ENCODE measurements around the gene BSDC1. TPM values are rescaled to one million over a fixed set of nuclear protein-coding genes. Genes with fewer than 3 reads are reported as not detected.

BSDC1 gene
- total RNA-seq, 1 donor from 2014 or later: 93.6 TPM

GRCh38 chr1:32327204-32327603, 67.0 kb downstream of the BSDC1 start:
- peaks cover 18% of the 10 kb centered on the region for H3K36me3 Mint-ChIP-seq (ENCODE audit: insufficient read depth)
- TF ChIP-seq CTCF (IDR thresholded peaks at IDR 0.05; ENCODE audit: unreplicated experiment): no peak
- peaks cover 11% of the 10 kb centered on the region for H3K4me1 Mint-ChIP-seq (ENCODE audit: low read depth)
- H3K4me3 Mint-ChIP-seq (ENCODE audit: low read depth): no peak overlapping the region
- H3K27ac Mint-ChIP-seq: no peak overlapping the region
- no peaks in the 10 kb centered on the region for H3K9me3 Mint-ChIP-seq (ENCODE audit: low read depth)
- no peak for DNase-seq (ENCODE audit: low spot score, unreplicated experiment)
- H3K27me3 Mint-ChIP-seq: no peaks in the 10 kb centered on the region

- Mint-ChIP-seq H3K9me3 (ENCODE audit: low read depth) (no peaks in the 10 kb centered on the region), H3K36me3 (ENCODE audit: insufficient read depth) (peaks cover 8% of the 10 kb centered on the region)
These were observed 72.4 kb downstream of the BSDC1 start for GRCh38 chr1:32321712-32322291.

GRCh38 chr1:32318127-32318869, 75.9 kb downstream of the BSDC1 start:
- Mint-ChIP-seq H3K9me3 (ENCODE audit: low read depth) (no peaks in the 10 kb centered on the region), H3K27ac (no peak overlapping the region), H3K4me1 (ENCODE audit: low read depth) (peaks cover 20% of the 10 kb centered on the region), H3K36me3 (ENCODE audit: insufficient read depth) (peaks cover 8% of the 10 kb centered on the region), H3K4me3 (ENCODE audit: low read depth) (no peak overlapping the region), H3K27me3 (no peaks in the 10 kb centered on the region)
- no peak for DNase-seq (ENCODE audit: low spot score, unreplicated experiment)
- TF ChIP-seq CTCF (IDR thresholded peaks at IDR 0.05; ENCODE audit: unreplicated experiment): no peak

More at GRCh38 chr1:32321712-32322291, 72.4 kb downstream of the BSDC1 start:
- no peak for DNase-seq (ENCODE audit: low spot score, unreplicated experiment)
- Mint-ChIP-seq H3K4me3 (ENCODE audit: low read depth) (peak overlapping the region; percentile 41), H3K4me1 (ENCODE audit: low read depth) (peaks cover 20% of the 10 kb centered on the region), H3K27me3 (no peaks in the 10 kb centered on the region), H3K27ac (peak overlapping the region; percentile 93)
- no peak for TF ChIP-seq CTCF (IDR thresholded peaks at IDR 0.05; ENCODE audit: unreplicated experiment)

GRCh38 chr1:32316903-32317277, 77.4 kb downstream of the BSDC1 start:
- no peak for TF ChIP-seq CTCF (IDR thresholded peaks at IDR 0.05; ENCODE audit: unreplicated experiment)
- H3K36me3 Mint-ChIP-seq (ENCODE audit: insufficient read depth): peaks cover 8% of the 10 kb centered on the region
- H3K9me3 Mint-ChIP-seq (ENCODE audit: low read depth): no peaks in the 10 kb centered on the region
- no peak for DNase-seq (ENCODE audit: low spot score, unreplicated experiment)
- no peak overlapping the region for H3K4me3 Mint-ChIP-seq (ENCODE audit: low read depth)
- no peaks in the 10 kb centered on the region for H3K27me3 Mint-ChIP-seq
- H3K4me1 Mint-ChIP-seq (ENCODE audit: low read depth): peaks cover 10% of the 10 kb centered on the region
- peak overlapping the region; percentile 4 for H3K27ac Mint-ChIP-seq

Other genes with a start within 250 kb of the BSDC1 start
- gene TXLNA, start 214.8 kb downstream of the BSDC1 start, total RNA-seq: 55.2 and 55.6 TPM in 2 replicates
- gene CCDC28B, start 193.8 kb downstream of the BSDC1 start, total RNA-seq: 15.5 and 16.5 TPM in 2 replicates
- gene IQCC, start 188.8 kb downstream of the BSDC1 start, total RNA-seq: 5.1 and 5.6 TPM in 2 replicates
- not detected in 2 replicates for gene DCDC2B, start 185.4 kb downstream of the BSDC1 start, total RNA-seq
- 43.2 and 49.2 TPM in 2 replicates for gene TMEM234, start 172.1 kb downstream of the BSDC1 start, total RNA-seq
- 143 and 145 TPM in 2 replicates for gene EIF3I, start 172.0 kb downstream of the BSDC1 start, total RNA-seq
- gene FAM167B, start 147.2 kb downstream of the BSDC1 start, total RNA-seq: 3.8 and 4.4 TPM in 2 replicates
- 0.77 and 1.2 TPM in 2 replicates for gene LCK, start 143.2 kb downstream of the BSDC1 start, total RNA-seq
- gene HDAC1, start 102.4 kb downstream of the BSDC1 start, total RNA-seq: 197 and 207 TPM in 2 replicates
- 774 and 833 TPM in 2 replicates for gene MARCKSL1, start 58.2 kb downstream of the BSDC1 start, total RNA-seq
- 15.0 and 17.3 TPM in 2 replicates for gene FAM229A, start 32.0 kb downstream of the BSDC1 start, total RNA-seq
- gene TSSK3, start 31.9 kb downstream of the BSDC1 start, total RNA-seq: 3.1 and 3.9 TPM in 2 replicates
- gene ZBTB8B, start 70.6 kb upstream of the BSDC1 start, total RNA-seq: 4.3 and 4.7 TPM in 2 replicates
- 8.9 and 10.8 TPM in 2 replicates for gene ZBTB8A, start 145.0 kb upstream of the BSDC1 start, total RNA-seq